ENCODE measurements around the gene KIF16B.
"Not testable (repeated sequence)": the region's sequence is repeated elsewhere in the genome, so short reads cannot be mapped to it uniquely, and the experiment has no call there.

The KIF16B gene

DNA sequence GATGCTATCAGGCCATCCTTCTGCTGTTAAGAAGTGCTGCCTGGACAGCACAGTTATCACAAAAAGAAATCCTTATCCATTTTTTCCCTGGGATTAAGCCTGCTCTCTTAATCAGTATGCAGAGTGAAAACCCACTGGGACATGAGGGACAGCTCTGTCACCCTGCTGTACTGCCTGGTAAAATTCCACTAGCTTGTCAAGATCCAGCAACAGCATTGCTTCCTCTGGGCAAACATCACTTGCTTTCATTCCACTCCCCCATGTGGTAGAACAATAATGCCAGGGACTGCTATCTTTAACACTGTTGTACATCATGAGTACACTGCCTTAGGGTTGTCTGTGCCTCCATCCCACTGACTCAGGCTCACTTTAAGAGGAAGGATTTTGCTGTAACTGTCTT is 331.3 kb downstream of the KIF16B start:
- DNase-seq (no peak), ATAC-seq (replicated peaks) (no peak)
- Mint-ChIP-seq H3K4me1 (ENCODE audit: low read depth in 2 of 2) (no peaks in the 10 kb centered on the region), H3K36me3 (ENCODE audit: insufficient read depth) (no peaks in the 10 kb centered on the region), H3K27ac (no peak overlapping the region), H3K9me3 (peaks cover 0 to 7% of the 10 kb centered on the region in 2 donors), H3K4me3 (no peak overlapping the region), H3K27me3 (peaks cover 0 to 6% of the 10 kb centered on the region in 2 donors)

DNA sequence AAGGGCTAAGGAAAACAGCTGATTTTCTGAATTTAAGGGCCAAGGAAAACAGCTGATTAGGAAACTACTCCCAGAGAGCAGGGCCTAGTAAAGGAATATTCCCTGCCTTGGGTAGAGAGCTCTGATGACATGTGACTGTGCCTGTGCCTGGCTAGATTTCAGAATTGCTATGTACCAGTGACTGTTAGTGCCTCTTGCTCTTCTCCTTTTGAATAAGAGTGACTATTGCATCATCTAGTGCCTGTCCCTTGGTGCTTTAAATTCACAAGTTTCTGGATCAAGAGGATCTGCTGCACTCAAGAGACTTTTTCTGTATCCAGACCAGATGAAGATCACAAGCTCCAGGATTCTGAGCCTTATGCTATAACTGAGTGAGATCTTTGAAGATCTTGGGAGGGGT is 332.9 kb downstream of the KIF16B start:
- H3K4me3 Mint-ChIP-seq, result no peak overlapping the region
- ATAC-seq (replicated peaks) (no peak), DNase-seq (no peak)
- peaks cover 4 to 8% of the 10 kb centered on the region in 2 donors for H3K9me3 Mint-ChIP-seq
- H3K36me3 Mint-ChIP-seq (ENCODE audit: insufficient read depth), result no peaks in the 10 kb centered on the region
- no peaks in the 10 kb centered on the region for H3K27me3 Mint-ChIP-seq
- no peaks in the 10 kb centered on the region for H3K4me1 Mint-ChIP-seq (ENCODE audit: low read depth in 2 of 2)
- no peak overlapping the region for H3K27ac Mint-ChIP-seq

DNA sequence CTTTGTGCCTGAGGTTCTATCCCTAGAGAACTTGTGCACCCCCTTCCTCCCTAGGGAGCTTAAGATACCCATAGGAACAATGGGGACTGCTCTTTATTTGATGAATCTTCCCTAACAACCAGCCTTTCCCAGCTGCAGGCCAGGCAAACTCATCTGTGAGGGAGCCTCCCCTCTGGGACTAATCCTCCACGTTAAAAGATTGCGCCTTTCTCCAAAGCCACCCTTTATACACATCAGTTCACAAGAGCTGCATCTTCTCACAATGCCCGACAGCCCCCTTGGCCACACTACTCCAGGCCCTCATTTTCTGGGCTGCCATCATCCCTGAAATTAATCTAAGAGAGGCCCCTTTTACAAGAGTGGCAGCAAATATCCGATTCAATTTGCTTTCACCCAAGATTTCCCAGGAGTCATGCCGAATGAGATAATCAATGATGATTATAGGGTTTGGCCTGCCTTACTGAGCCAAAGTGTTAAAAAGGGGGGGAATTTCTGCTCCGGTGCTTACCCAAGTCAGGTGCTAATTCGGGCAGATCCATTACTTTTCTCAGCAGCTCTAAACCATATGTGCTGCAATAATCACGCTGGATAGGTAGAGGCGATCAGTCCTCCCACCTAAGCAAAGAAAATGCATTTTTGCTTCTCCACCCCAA is 336.5 kb downstream of the KIF16B start:
- Mint-ChIP-seq H3K27ac (no peak overlapping the region), H3K27me3 (no peaks in the 10 kb centered on the region), H3K36me3 (ENCODE audit: insufficient read depth) (no peaks in the 10 kb centered on the region), H3K4me3 (no peak overlapping the region), H3K9me3 (peaks cover 4 to 8% of the 10 kb centered on the region in 2 donors), H3K4me1 (ENCODE audit: low read depth in 2 of 2) (no peaks in the 10 kb centered on the region)
- ATAC-seq (replicated peaks) (no peak), DNase-seq (no peak)

- H3K27me3 Mint-ChIP-seq, result no peaks in the 10 kb centered on the region
- H3K27ac Mint-ChIP-seq, result no peak overlapping the region
- no peaks in the 10 kb centered on the region for H3K36me3 Mint-ChIP-seq (ENCODE audit: insufficient read depth)
- H3K4me3 Mint-ChIP-seq, result no peak overlapping the region
- no peaks in the 10 kb centered on the region for H3K4me1 Mint-ChIP-seq (ENCODE audit: low read depth in 2 of 2)
- no peaks in the 10 kb centered on the region for H3K9me3 Mint-ChIP-seq
- ATAC-seq (replicated peaks) (no peak), DNase-seq (no peak)
Measured at GRCh38 chr20:16230402-16230801, 342.8 kb downstream of the KIF16B start.

- Mint-ChIP-seq H3K9me3 (no peaks in the 10 kb centered on the region), H3K36me3 (ENCODE audit: insufficient read depth) (no peaks in the 10 kb centered on the region), H3K27me3 (no peaks in the 10 kb centered on the region), H3K4me3 (no peak overlapping the region), H3K4me1 (ENCODE audit: low read depth in 2 of 2) (no peaks in the 10 kb centered on the region), H3K27ac (no peak overlapping the region)
- ATAC-seq (replicated peaks) (no peak), DNase-seq (no peak)
Measured at GRCh38 chr20:16229813-16230212, 343.4 kb downstream of the KIF16B start.

DNA sequence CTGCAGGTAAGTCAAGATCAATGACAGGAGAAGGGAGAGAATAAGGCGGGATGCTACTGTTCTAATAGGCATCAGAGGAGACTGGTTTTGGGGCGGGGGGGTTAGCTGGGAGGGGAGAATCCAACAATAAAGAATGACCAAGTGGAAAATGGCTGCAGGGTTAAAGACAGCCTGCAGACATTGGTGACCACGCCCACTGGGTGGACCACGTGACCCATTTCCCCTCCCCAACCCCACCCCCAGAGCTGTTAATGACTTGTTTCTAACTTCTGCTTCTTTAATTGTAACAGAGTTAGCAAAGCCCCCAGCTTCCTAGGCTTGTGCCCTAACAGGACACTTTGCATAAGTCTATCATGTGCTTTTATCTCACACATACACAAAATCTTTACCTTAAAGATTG is 344.5 kb downstream of the KIF16B start:
- H3K36me3 Mint-ChIP-seq (ENCODE audit: insufficient read depth), result no peaks in the 10 kb centered on the region
- no peaks in the 10 kb centered on the region for H3K4me1 Mint-ChIP-seq (ENCODE audit: low read depth in 2 of 2)
- H3K9me3 Mint-ChIP-seq, result no peaks in the 10 kb centered on the region
- no peak for DNase-seq
- no peak overlapping the region for H3K27ac Mint-ChIP-seq
- H3K4me3 Mint-ChIP-seq, result no peak overlapping the region
- no peak for ATAC-seq (replicated peaks)
- H3K27me3 Mint-ChIP-seq, result no peaks in the 10 kb centered on the region

- H3K27ac Mint-ChIP-seq; ATAC-seq (replicated peaks); H3K4me1 Mint-ChIP-seq (ENCODE audit: low read depth in 2 of 2); H3K36me3 Mint-ChIP-seq (ENCODE audit: insufficient read depth); H3K4me3 Mint-ChIP-seq; H3K27me3 Mint-ChIP-seq; H3K9me3 Mint-ChIP-seq; DNase-seq: not testable (repeated sequence)
Measured at GRCh38 chr20:16226961-16227360, 346.3 kb downstream of the KIF16B start.

GRCh38 chr20:16224836-16225235 is 348.4 kb downstream of the KIF16B start:
- H3K4me1 Mint-ChIP-seq (ENCODE audit: low read depth in 2 of 2), result no peaks in the 10 kb centered on the region
- H3K27ac Mint-ChIP-seq, result no peak overlapping the region
- no peaks in the 10 kb centered on the region for H3K27me3 Mint-ChIP-seq
- no peak overlapping the region for H3K4me3 Mint-ChIP-seq
- no peak for ATAC-seq (replicated peaks)
- DNase-seq, result no peak
- peaks cover 4 to 7% of the 10 kb centered on the region in 2 donors for H3K9me3 Mint-ChIP-seq
- H3K36me3 Mint-ChIP-seq (ENCODE audit: insufficient read depth), result no peaks in the 10 kb centered on the region

- Mint-ChIP-seq H3K4me1 (ENCODE audit: low read depth in 2 of 2) (no peaks in the 10 kb centered on the region), H3K36me3 (ENCODE audit: insufficient read depth) (no peaks in the 10 kb centered on the region), H3K4me3 (no peak overlapping the region), H3K27me3 (no peaks in the 10 kb centered on the region), H3K9me3 (peaks cover 6 to 23% of the 10 kb centered on the region in 2 donors), H3K27ac (no peak overlapping the region)
- ATAC-seq (replicated peaks), result no peak
- no peak for DNase-seq
Measured at GRCh38 chr20:16222859-16223411, 350.3 kb downstream of the KIF16B start.
